ENCODE measurements around the gene ZNF506. TPM values are rescaled to one million over a fixed set of nuclear protein-coding genes. Genes with fewer than 3 reads are reported as not detected.
"Not testable (repeated sequence)": the region's sequence is repeated elsewhere in the genome, so short reads cannot be mapped to it uniquely, and the experiment has no call there.

The ZNF506 gene
- total RNA-seq, 1 experiment from 2014 or later, result 3.0 TPM

DNA sequence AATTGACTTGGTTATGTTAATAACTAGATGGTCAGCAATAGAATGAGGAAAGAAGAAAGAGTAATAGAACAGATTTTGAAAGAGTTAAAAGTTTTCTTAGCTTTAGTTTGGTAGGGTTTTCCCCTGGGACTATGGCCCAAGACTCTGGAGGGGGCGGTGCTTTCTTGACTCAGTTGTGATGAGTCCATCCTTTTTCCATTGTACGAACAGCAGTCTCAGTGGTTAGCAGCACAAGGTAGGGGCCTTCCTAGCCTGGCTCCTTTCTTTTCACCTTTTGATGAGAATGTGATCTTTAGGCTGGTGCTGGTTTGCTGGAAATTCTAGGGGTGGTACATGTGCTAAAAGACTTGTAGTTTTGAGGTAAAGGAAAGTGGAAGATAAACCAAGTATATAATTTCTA lies 38.8 kb downstream of the ZNF506 start:
- Histone ChIP-seq H4K91ac (ENCODE audit: insufficient read length, low read depth, low read length) (no peak overlapping the region), H2BK5ac (ENCODE audit: insufficient read length, low read length) (no peak overlapping the region), H3K4me2 (ENCODE audit: insufficient read depth, insufficient read length, low read length) (no peak overlapping the region), H3K27me3 (ENCODE audit: insufficient read depth, low read length) (no peaks in the 10 kb centered on the region), H3K23ac (ENCODE audit: insufficient read length, low read depth, low read length) (no peak overlapping the region), H3K9me3 (ENCODE audit: control insufficient read depth, low read depth, low read length) (no peaks in the 10 kb centered on the region), H3K14ac (ENCODE audit: insufficient read depth, low read length) (no peak overlapping the region), H3K4me1 (ENCODE audit: insufficient read depth, low read length) (no peaks in the 10 kb centered on the region), H2AFZ (ENCODE audit: low read length) (no peak overlapping the region), H3K56ac (ENCODE audit: insufficient read length, low read depth, low read length) (no peak overlapping the region), H4K8ac (replicated peaks; ENCODE audit: insufficient read length, low read depth, low read length) (no peak overlapping the region), H3T11ph (ENCODE audit: low read length) (no peak overlapping the region), H4K20me1 (ENCODE audit: control insufficient read depth, insufficient read depth, insufficient read length) (no peaks in the 10 kb centered on the region), H2BK15ac (ENCODE audit: low read depth, low read length) (no peak overlapping the region), H3K4ac (ENCODE audit: low read depth, low read length) (no peak overlapping the region), H3K79me2 (ENCODE audit: insufficient read depth, low read length) (no peaks in the 10 kb centered on the region), H3K18ac (ENCODE audit: insufficient read length, low read depth, low read length) (no peak overlapping the region), H2BK12ac (ENCODE audit: insufficient read length, low read depth, low read length) (no peak overlapping the region), H3K23me2 (ENCODE audit: insufficient read length, low read depth, low read length, poor library complexity, severe bottlenecking) (no peaks in the 10 kb centered on the region), H2BK20ac (ENCODE audit: low read depth, low read length, poor library complexity, severe bottlenecking) (no peak overlapping the region), H3K79me1 (ENCODE audit: insufficient read depth, low read depth, low read length, poor library complexity, severe bottlenecking) (peaks cover 4% of the 10 kb centered on the region), H2AK5ac (ENCODE audit: insufficient read length, low read length) (no peak overlapping the region), H3K9ac (ENCODE audit: extremely low read depth, insufficient read length, low read length) (no peak overlapping the region), H2BK120ac (ENCODE audit: low read depth, low read length, poor library complexity, severe bottlenecking) (no peak overlapping the region), H4K5ac (ENCODE audit: insufficient read length, low read depth, low read length) (no peak overlapping the region), H3K27ac (ENCODE audit: insufficient read length, low read depth, low read length) (no peak overlapping the region)
- peaks cover 10 to 17% of the 10 kb centered on the region in 2 experiments; a peak in 4 of 5 replicates for H3K9me3 Mint-ChIP-seq
- H3K27me3 Mint-ChIP-seq (ENCODE audit: low read depth), result no peaks in the 10 kb centered on the region
- DNase-seq, result no peak
- H3K4me1 Mint-ChIP-seq, result peaks cover 3% of the 10 kb centered on the region in 2 experiments
- peaks cover 40 to 53% (median 47%) of the 10 kb centered on the region in 3 experiments for H3K36me3 Mint-ChIP-seq (ENCODE audit: insufficient read depth in 1 of 3, low read depth in 3 of 3)
- TF ChIP-seq, protein P1, sequence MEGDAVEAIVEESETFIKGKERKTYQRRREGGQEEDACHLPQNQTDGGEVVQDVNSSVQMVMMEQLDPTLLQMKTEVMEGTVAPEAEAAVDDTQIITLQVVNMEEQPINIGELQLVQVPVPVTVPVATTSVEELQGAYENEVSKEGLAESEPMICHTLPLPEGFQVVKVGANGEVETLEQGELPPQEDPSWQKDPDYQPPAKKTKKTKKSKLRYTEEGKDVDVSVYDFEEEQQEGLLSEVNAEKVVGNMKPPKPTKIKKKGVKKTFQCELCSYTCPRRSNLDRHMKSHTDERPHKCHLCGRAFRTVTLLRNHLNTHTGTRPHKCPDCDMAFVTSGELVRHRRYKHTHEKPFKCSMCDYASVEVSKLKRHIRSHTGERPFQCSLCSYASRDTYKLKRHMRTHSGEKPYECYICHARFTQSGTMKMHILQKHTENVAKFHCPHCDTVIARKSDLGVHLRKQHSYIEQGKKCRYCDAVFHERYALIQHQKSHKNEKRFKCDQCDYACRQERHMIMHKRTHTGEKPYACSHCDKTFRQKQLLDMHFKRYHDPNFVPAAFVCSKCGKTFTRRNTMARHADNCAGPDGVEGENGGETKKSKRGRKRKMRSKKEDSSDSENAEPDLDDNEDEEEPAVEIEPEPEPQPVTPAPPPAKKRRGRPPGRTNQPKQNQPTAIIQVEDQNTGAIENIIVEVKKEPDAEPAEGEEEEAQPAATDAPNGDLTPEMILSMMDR (conservative IDR thresholded peaks at IDR 0.05), result no peak
- WGBS (ENCODE audit: extremely low coverage, insufficient read length, low lambda C conversion rate), result no CpG with 5 or more reads among the region's 2 CpGs
- H3K4me3 Mint-ChIP-seq, result no peak overlapping the region
- H3K27ac Mint-ChIP-seq, result no peak overlapping the region

DNA sequence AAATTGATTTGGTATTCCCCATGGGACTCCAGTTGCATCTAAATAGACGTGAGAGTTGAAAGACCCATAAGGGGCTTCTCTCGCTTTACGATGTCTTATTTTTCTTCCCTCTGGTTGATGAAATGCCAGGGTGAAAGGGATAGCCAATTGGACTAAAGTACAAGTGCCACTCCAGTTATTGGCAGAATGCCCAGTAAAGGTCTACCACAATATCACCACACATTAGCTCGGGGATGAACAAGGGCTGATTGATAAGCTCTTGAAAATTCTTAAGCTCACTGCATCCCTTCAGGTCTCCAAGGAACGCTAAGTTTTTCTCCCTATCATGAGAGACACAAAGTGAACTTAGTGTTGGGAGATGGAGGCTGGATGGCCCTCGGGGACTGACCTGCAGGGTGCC lies 39.8 kb downstream of the ZNF506 start:
- not testable (repeated sequence) for H3T11ph ChIP-seq (ENCODE audit: low read length); H3K27ac Mint-ChIP-seq; H2AFZ ChIP-seq (ENCODE audit: low read length); H3K4me3 Mint-ChIP-seq; H3K27ac ChIP-seq (ENCODE audit: insufficient read length, low read depth, low read length); H3K79me2 ChIP-seq (ENCODE audit: insufficient read depth, low read length); H4K8ac ChIP-seq (replicated peaks; ENCODE audit: insufficient read length, low read depth, low read length); H3K4me2 ChIP-seq (ENCODE audit: insufficient read depth, insufficient read length, low read length); H2AK5ac ChIP-seq (ENCODE audit: insufficient read length, low read length); H3K23ac ChIP-seq (ENCODE audit: insufficient read length, low read depth, low read length); H3K79me1 ChIP-seq (ENCODE audit: insufficient read depth, low read depth, low read length, poor library complexity, severe bottlenecking); H2BK120ac ChIP-seq (ENCODE audit: low read depth, low read length, poor library complexity, severe bottlenecking); H2BK15ac ChIP-seq (ENCODE audit: low read depth, low read length); H2BK20ac ChIP-seq (ENCODE audit: low read depth, low read length, poor library complexity, severe bottlenecking); H3K9ac ChIP-seq (ENCODE audit: extremely low read depth, insufficient read length, low read length); H3K27me3 Mint-ChIP-seq (ENCODE audit: low read depth); H3K18ac ChIP-seq (ENCODE audit: insufficient read length, low read depth, low read length); H3K27me3 ChIP-seq (ENCODE audit: insufficient read depth, low read length); H4K91ac ChIP-seq (ENCODE audit: insufficient read length, low read depth, low read length); H3K14ac ChIP-seq (ENCODE audit: insufficient read depth, low read length); H3K56ac ChIP-seq (ENCODE audit: insufficient read length, low read depth, low read length); DNase-seq; H2BK5ac ChIP-seq (ENCODE audit: insufficient read length, low read length); H3K9me3 ChIP-seq (ENCODE audit: control insufficient read depth, low read depth, low read length); H3K4ac ChIP-seq (ENCODE audit: low read depth, low read length); H3K4me1 ChIP-seq (ENCODE audit: insufficient read depth, low read length); H4K5ac ChIP-seq (ENCODE audit: insufficient read length, low read depth, low read length); H3K23me2 ChIP-seq (ENCODE audit: insufficient read length, low read depth, low read length, poor library complexity, severe bottlenecking); H4K20me1 ChIP-seq (ENCODE audit: control insufficient read depth, insufficient read depth, insufficient read length); H2BK12ac ChIP-seq (ENCODE audit: insufficient read length, low read depth, low read length)
- peaks cover 33 to 48% (median 43%) of the 10 kb centered on the region in 3 experiments for H3K36me3 Mint-ChIP-seq (ENCODE audit: insufficient read depth in 1 of 3, low read depth in 3 of 3)
- H3K9me3 Mint-ChIP-seq, result peaks cover 10 to 13% of the 10 kb centered on the region in 2 experiments; a peak in 4 of 5 replicates
- peaks cover 12% of the 10 kb centered on the region in 2 experiments for H3K4me1 Mint-ChIP-seq
- WGBS (ENCODE audit: extremely low coverage, insufficient read length, low lambda C conversion rate), result no CpG with 5 or more reads among the region's 6 CpGs
